IMR-90 (cell line): ENCODE measurements around the gene C19orf73. TPM values are rescaled to one million over a fixed set of nuclear protein-coding genes. Genes with fewer than 3 reads are reported as not detected.

ENCODE experiments used
- ATAC-seq: fragments of 200-7000 bp; cut with Tn5 transposase; 2 replicates; pipeline ENCODE4 v1.9.1; 2020; ENCODE audit warnings: low read depth, mild to moderate bottlenecking, moderate library complexity
- BruUV-seq: library from RNA; stranded (reverse); fragments of 400-500 nt; replicated peaks from 2 replicates; lab custom pipeline; 2021; lab: Mats Ljungman, UMichigan
- CTCF ChIA-PET: fragments of 300-600 bp; formaldehyde crosslinking; extraction: SDS; loops from one replicate; lab custom pipeline; 2021; ENCODE audit warnings: antibody characterized with exemption; lab: Yijun Ruan, JAX
- POLR2A ChIA-PET: fragments of 300-600 bp; sonication (Branson Sonifier 250); formaldehyde crosslinking; loops from one replicate; lab custom pipeline; 2022; ENCODE audit warnings: antibody characterized with exemption; ENCODE audit not compliant: unreplicated experiment; lab: Charles Lee
- DNase-seq: peaks from one replicate; pipeline ENCODE4 v3.0.0; 2013
- H2AFZ ChIP-seq: replicated peaks from 2 replicates; pipeline ENCODE3; 2013; ENCODE audit warnings: low read length, mild to moderate bottlenecking; ENCODE audit not compliant: poor library complexity
- H2AK5ac ChIP-seq: 2 replicates; pipeline ENCODE4 v1.6.1; 2013; ENCODE audit warnings: low read depth, low read length, inconsistent platforms
- H2AK9ac ChIP-seq: replicated peaks from 2 replicates; pipeline ENCODE3; 2013; ENCODE audit warnings: mild to moderate bottlenecking, low read depth, low read length, moderate library complexity; ENCODE audit not compliant: poor library complexity
- H2BK120ac ChIP-seq: 2 replicates; pipeline ENCODE4 v1.6.1; 2013; ENCODE audit warnings: low read depth, low read length, inconsistent platforms
- H2BK15ac ChIP-seq: 3 replicates; pipeline ENCODE4 v1.6.1; 2013; ENCODE audit warnings: low read depth, low read length, inconsistent platforms
- H2BK20ac ChIP-seq: 2 replicates; pipeline ENCODE4 v1.6.1; 2013; ENCODE audit warnings: low read depth, mild to moderate bottlenecking, inconsistent platforms, low read length, moderate library complexity
- H2BK5ac ChIP-seq: 2 replicates; pipeline ENCODE4 v1.6.1; 2013; ENCODE audit warnings: mild to moderate bottlenecking, low read depth, low read length, inconsistent platforms; ENCODE audit not compliant: poor library complexity, severe bottlenecking
- H3K14ac ChIP-seq: replicated peaks from 2 replicates; pipeline ENCODE4 v1.6.1; 2013; ENCODE audit warnings: low read depth, low read length, inconsistent platforms
- H3K18ac ChIP-seq: 2 replicates; pipeline ENCODE4 v1.6.1; 2013; ENCODE audit warnings: low read depth, low read length, control low read depth
- H3K23ac ChIP-seq: 2 replicates; pipeline ENCODE4 v1.6.1; 2013; ENCODE audit warnings: low read depth, low read length, inconsistent platforms
- H3K27ac ChIP-seq: 2 replicates; pipeline ENCODE4 v1.5.1; 2013; ENCODE audit warnings: mild to moderate bottlenecking, control low read depth, low read length; ENCODE audit not compliant: insufficient read depth
- H3K27me3 ChIP-seq: 2 replicates; pipeline ENCODE4 v1.6.1; 2013; ENCODE audit warnings: low read length; ENCODE audit not compliant: control insufficient read depth, insufficient read depth
- H3K36me3 ChIP-seq: 2 replicates; pipeline ENCODE4 v1.6.1; 2013; ENCODE audit warnings: low read length, mixed read lengths; ENCODE audit not compliant: control insufficient read depth, insufficient read depth
- H3K4ac ChIP-seq: 2 replicates; pipeline ENCODE4 v1.6.1; 2013; ENCODE audit warnings: low read depth, low read length, inconsistent platforms
- H3K4me1 ChIP-seq: 2 replicates; pipeline ENCODE4 v1.6.1; 2013; ENCODE audit warnings: low read length, mixed read lengths; ENCODE audit not compliant: control insufficient read depth, insufficient read depth
- H3K4me2 ChIP-seq: 2 replicates; pipeline ENCODE4 v1.6.1; 2013; ENCODE audit warnings: low read depth, mild to moderate bottlenecking, control low read depth, low read length, moderate library complexity
- H3K4me3 ChIP-seq: 2 replicates; pipeline ENCODE4 v1.5.1; 2013; ENCODE audit warnings: low read depth, mild to moderate bottlenecking, control low read depth, low read length, moderate library complexity; ENCODE audit not compliant: insufficient read depth
- H3K56ac ChIP-seq: 2 replicates; pipeline ENCODE4 v1.6.1; 2013; ENCODE audit warnings: low read length, inconsistent platforms; ENCODE audit not compliant: insufficient read depth; ENCODE audit errors: extremely low read depth
- H3K79me1 ChIP-seq, 2 experiments: 2 replicates each; pipeline ENCODE4 v1.6.1; 2013; ENCODE audit warnings: low read length in 2 of 2, inconsistent platforms in 1 of 2, low read depth in 1 of 2
- H3K9ac ChIP-seq: 2 replicates; pipeline ENCODE4 v1.6.1; 2013; ENCODE audit warnings: low read depth, low read length, control low read depth
- H3K9me1 ChIP-seq: 2 replicates; pipeline ENCODE4 v1.6.1; 2013; ENCODE audit warnings: low read length, inconsistent platforms; ENCODE audit not compliant: insufficient read depth
- H3K9me3 ChIP-seq: 2 replicates; pipeline ENCODE4 v1.6.1; 2013; ENCODE audit warnings: low read length; ENCODE audit not compliant: control insufficient read depth, insufficient read depth
- H4K20me1 ChIP-seq: 2 replicates; pipeline ENCODE4 v1.6.1; 2013; ENCODE audit warnings: low read length, inconsistent platforms; ENCODE audit not compliant: insufficient read depth
- H4K5ac ChIP-seq: 2 replicates; pipeline ENCODE4 v1.6.1; 2013; ENCODE audit warnings: mild to moderate bottlenecking, low read depth, low read length, control low read depth
- H4K8ac ChIP-seq, 2 experiments: 2 replicates each; pipeline ENCODE4 v1.6.1; 2013; ENCODE audit warnings: low read depth in 2 of 2, low read length in 2 of 2, control low read depth in 1 of 2, inconsistent platforms in 1 of 2
- H4K91ac ChIP-seq: 2 replicates; pipeline ENCODE4 v1.6.1; 2013; ENCODE audit warnings: low read depth, low read length, inconsistent platforms; ENCODE audit not compliant: insufficient read depth
- BHLHE40 ChIP-seq: fragments of 150-350 bp; IDR thresholded peaks from 2 replicates; pipeline ENCODE4 v1.6.1; 2016; ENCODE audit warnings: mild to moderate bottlenecking, low read depth, low read length
- CEBPB ChIP-seq: IDR thresholded peaks from 2 replicates; pipeline ENCODE4 v1.6.1; 2012; ENCODE audit warnings: low read depth, low read length, improper control_type of control experiment
- CHD1 ChIP-seq: IDR thresholded peaks from 2 replicates; pipeline ENCODE4 v1.6.1; 2012; ENCODE audit warnings: low read depth, low read length, improper control_type of control experiment
- CTCF ChIP-seq: conservative IDR thresholded peaks from 2 replicates; pipeline ENCODE4 v1.5.1; 2012; ENCODE audit warnings: mild to moderate bottlenecking, low read depth, low read length, improper control_type of control experiment
- ELK1 ChIP-seq: fragments of 150-350 bp; IDR thresholded peaks from 2 replicates; pipeline ENCODE4 v1.6.1; 2016; ENCODE audit warnings: low read depth, mild to moderate bottlenecking, low read length, moderate library complexity, borderline replicate concordance
- FOS ChIP-seq: fragments of 150-350 bp; IDR thresholded peaks from 2 replicates; pipeline ENCODE4 v1.6.1; 2016; ENCODE audit warnings: low read depth, low read length
- MAFK ChIP-seq: IDR thresholded peaks from 2 replicates; pipeline ENCODE4 v1.6.1; 2012; ENCODE audit warnings: low read depth, low read length, improper control_type of control experiment
- MAZ ChIP-seq: IDR thresholded peaks from 2 replicates; pipeline ENCODE4 v1.6.1; 2012; ENCODE audit warnings: low read depth, mild to moderate bottlenecking, low read length, improper control_type of control experiment, moderate library complexity, borderline replicate concordance
- MXI1 ChIP-seq: IDR thresholded peaks from 2 replicates; pipeline ENCODE4 v1.6.1; 2012; ENCODE audit warnings: low read depth, mild to moderate bottlenecking, low read length, moderate library complexity, borderline replicate concordance
- NFE2L2 ChIP-seq: fragments of 150-350 bp; IDR thresholded peaks from 2 replicates; pipeline ENCODE4 v1.6.1; 2016; ENCODE audit warnings: low read depth, mild to moderate bottlenecking, low read length
- POLR2A ChIP-seq: IDR thresholded peaks from 2 replicates; pipeline ENCODE4 v1.6.1; 2012; ENCODE audit warnings: mild to moderate bottlenecking, low read depth, low read length
- RAD21 ChIP-seq: IDR thresholded peaks from 2 replicates; pipeline ENCODE4 v1.6.1; 2012; ENCODE audit warnings: low read length, improper control_type of control experiment
- RCOR1 ChIP-seq: IDR thresholded peaks from 2 replicates; pipeline ENCODE4 v1.6.1; 2012; ENCODE audit warnings: mild to moderate bottlenecking, low read length, improper control_type of control experiment; ENCODE audit not compliant: insufficient replicate concordance
- RFX5 ChIP-seq: IDR thresholded peaks from 2 replicates; pipeline ENCODE4 v1.8.0; 2012; ENCODE audit warnings: low read depth, mild to moderate bottlenecking, low read length, moderate library complexity
- SMC3 ChIP-seq: fragments of 150-350 bp; IDR thresholded peaks from 2 replicates; pipeline ENCODE4 v1.6.1; 2016; ENCODE audit warnings: low read depth, mild to moderate bottlenecking, antibody characterized with exemption, low read length, moderate library complexity
- USF2 ChIP-seq: fragments of 150-350 bp; IDR thresholded peaks from 2 replicates; pipeline ENCODE4 v1.6.1; 2017; ENCODE audit warnings: mild to moderate bottlenecking, antibody characterized with exemption, low read length, low read depth
- WGBS, 2 experiments: methylation state at CpG; one replicate each; pipeline versions ENCODE4 v1.1.5 to v1.1.7; 2013; ENCODE audit warnings: missing lambda C conversion rate in 2 of 2; ENCODE audit not compliant: insufficient read length in 1 of 2; ENCODE audit errors: extremely low coverage in 2 of 2; 5-methylcytosine and 5-hydroxymethylcytosine counted together
- dilution Hi-C: fragments of 300-500 bp; cut with HindIII; formaldehyde crosslinking; loops from one replicate; pipeline ENCODE4 v1.14.3; 2018; ENCODE audit warnings: low sequenced_read_pairs; ENCODE audit not compliant: unreplicated experiment
- in situ Hi-C: fragments of 300-500 bp; cut with MboI; formaldehyde crosslinking; loops from 3 replicates; pipeline ENCODE4 v1.14.3; 2019; ENCODE audit warnings: low sequenced_read_pairs, inconsistent platforms, mixed read lengths
- intact Hi-C: fragments of 100-400 bp; cut with micrococcal nuclease; formaldehyde crosslinking; loops from 2 replicates; pipeline ENCODE4 v1.10.0; 2022
- polyA plus RNA-seq, 3 experiments: library from polyadenylated mRNA; depleted of rRNA; stranded (reverse); fragments of >200 nt; gene quantifications; 2 replicates each; pipeline ENCODE4 v1.2.3, GENCODE V29; 2012; ENCODE audit warnings: low replicate concordance in 1 of 3
- total RNA-seq: library from RNA; depleted of rRNA; stranded (reverse); fragments of >200 nt; gene quantifications from 2 replicates; pipeline ENCODE4 v1.2.3, GENCODE V29; 2012

Gene C19orf73
- total and polyA plus RNA-seq, 2 of the 4 experiments (the other 2 are of a cell fraction) = 1.2 TPM; not detected in 1

GRCh38 chr19:49154279-49154678 lies 35.3 kb upstream of the C19orf73 start:
- no peak overlapping the region for H2BK120ac ChIP-seq
- H2AFZ ChIP-seq = no peak overlapping the region
- no peak overlapping the region for H4K91ac ChIP-seq
- H3K4ac ChIP-seq = no peak overlapping the region
- dilution Hi-C loops (no loop called here), intact Hi-C loops (no loop called here), in situ Hi-C loops (no loop called here)
- ATAC-seq = no peak
- H3K14ac ChIP-seq = no peak overlapping the region
- H3K18ac ChIP-seq = no peak overlapping the region
- no peak overlapping the region for H2BK5ac ChIP-seq
- H4K20me1 ChIP-seq = no peaks in the 10 kb centered on the region
- no peaks in the 10 kb centered on the region for H3K36me3 ChIP-seq
- H3K4me3 ChIP-seq = no peak overlapping the region
- H2BK20ac ChIP-seq = no peak overlapping the region
- peaks cover 8% of the 10 kb centered on the region; the same call in 1 of the 2 replicates for H3K27me3 ChIP-seq
- no peak overlapping the region for H3K4me2 ChIP-seq
- no peak overlapping the region for H4K5ac ChIP-seq
- CTCF ChIA-PET = no interaction called here
- H3K27ac ChIP-seq = no peak overlapping the region
- WGBS, 2 experiments = 100% methylated on average over 2 of the region's 6 CpGs; no CpG with 5 or more reads in 1 of the 2 experiments
- no peak overlapping the region for H3K9ac ChIP-seq
- DNase-seq = no peak
- peaks cover 5% of the 10 kb centered on the region; the same call in 1 of the 2 replicates for H3K9me1 ChIP-seq
- H4K8ac ChIP-seq = no peak overlapping the region
- H3K56ac ChIP-seq = no peak overlapping the region
- POLR2A ChIA-PET = no interaction called here
- BruUV-seq = no TSS peak
- peaks cover 8 to 19% of the 10 kb centered on the region in 2 experiments; a peak in 3 of 4 replicates for H3K79me1 ChIP-seq
- no peaks in the 10 kb centered on the region for H3K9me3 ChIP-seq
- H2AK5ac ChIP-seq = no peak overlapping the region
- H3K23ac ChIP-seq = no peak overlapping the region
- H2AK9ac ChIP-seq = no peak overlapping the region
- peaks cover 2% of the 10 kb centered on the region; the same call in 1 of the 2 replicates for H3K4me1 ChIP-seq
- TF ChIP-seq CTCF (no peak), USF2 (no peak), CEBPB (no peak), POLR2A (no peak), BHLHE40 (no peak), MAFK (no peak), CHD1 (no peak), NFE2L2 (no peak), SMC3 (no peak), FOS (no peak), RAD21 (no peak), RFX5 (no peak), MAZ (no peak), MXI1 (no peak), ELK1 (no peak), RCOR1 (no peak)
- no peak overlapping the region for H2BK15ac ChIP-seq
